Naive thymus-derived CD8-positive, alpha-beta T cell (primary cell): ENCODE measurements around the gene RAD51B. TPM values are rescaled to one million over a fixed set of nuclear protein-coding genes. Genes with fewer than 3 reads are reported as not detected.

Source experiments
- ATAC-seq, 2 donors: fragments of 150-1000 bp; cut with Tn5 transposase in 1 of 2; sonication (Bioruptor Pico), chemical (Tn5 transposase) in 1 of 2; 1 replicate in 1 of 2; 2 replicates in 1 of 2; pipeline ENCODE4 v1.10.0; 2021; ENCODE audit warnings: mild to moderate bottlenecking in 2 of 2, moderate library complexity in 2 of 2
- POLR2A ChIA-PET: fragments of 350-600 bp; sonication (Branson Sonifier 250); formaldehyde crosslinking; loops from one replicate; lab custom pipeline; 2021; ENCODE audit warnings: antibody characterized with exemption; lab: Charles Lee
- DNase-seq, 10 donors: peaks; one replicate each; pipeline versions ENCODE4 v3.0.0 to v3.0.0-alpha.2; 2020 to 2022
- H3K27ac Mint-ChIP-seq, 10 donors: one replicate each; pipeline ENCODE4 v1.8.0; 2020 to 2022; ENCODE audit warnings: mild to moderate bottlenecking in 10 of 10, mixed read lengths in 10 of 10, moderate library complexity in 4 of 10, inconsistent platforms in 1 of 10
- H3K27me3 Mint-ChIP-seq, 5 donors: one replicate each; pipeline ENCODE4 v1.8.0; 2021 to 2022; ENCODE audit warnings: mixed read lengths in 5 of 5
- H3K36me3 Mint-ChIP-seq, 3 donors: one replicate each; pipeline ENCODE4 v1.8.0; 2020 to 2022; ENCODE audit warnings: mixed read lengths in 3 of 3, mild to moderate bottlenecking in 2 of 3, inconsistent platforms in 1 of 3
- H3K4me1 Mint-ChIP-seq, 4 donors: one replicate each; pipeline ENCODE4 v1.8.0; 2021 to 2022; ENCODE audit warnings: mixed read lengths in 4 of 4
- H3K4me3 Mint-ChIP-seq, 10 donors: one replicate each; pipeline ENCODE4 v1.8.0; 2020 to 2022; ENCODE audit warnings: mild to moderate bottlenecking in 10 of 10, mixed read lengths in 10 of 10, moderate library complexity in 6 of 10, inconsistent platforms in 1 of 10
- H3K9me3 Mint-ChIP-seq, 9 donors: one replicate each; pipeline ENCODE4 v1.8.0; 2020 to 2022; ENCODE audit warnings: mixed read lengths in 9 of 9, mild to moderate bottlenecking in 3 of 9, inconsistent platforms in 1 of 9, moderate library complexity in 1 of 9
- polyA plus RNA-seq, 3 donors: library from polyadenylated mRNA; unstranded; fragments of 300-500 nt; fragmentation: Illumina TruSeq; gene quantifications; one replicate each; pipeline ENCODE4 v1.2.3, GENCODE V29; 2021
- total RNA-seq, 8 experiments: library from RNA in 2 of 8; stranded (reverse) in 2 of 8; gene quantifications; one replicate each; pipeline ENCODE4 v1.2.3 and lab custom pipeline; 2021 to 2026

The RAD51B gene
- total and polyA plus RNA-seq, 5 experiments from 2014 or later, result 15.1 to 30.0 (median 26.4) TPM

DNA sequence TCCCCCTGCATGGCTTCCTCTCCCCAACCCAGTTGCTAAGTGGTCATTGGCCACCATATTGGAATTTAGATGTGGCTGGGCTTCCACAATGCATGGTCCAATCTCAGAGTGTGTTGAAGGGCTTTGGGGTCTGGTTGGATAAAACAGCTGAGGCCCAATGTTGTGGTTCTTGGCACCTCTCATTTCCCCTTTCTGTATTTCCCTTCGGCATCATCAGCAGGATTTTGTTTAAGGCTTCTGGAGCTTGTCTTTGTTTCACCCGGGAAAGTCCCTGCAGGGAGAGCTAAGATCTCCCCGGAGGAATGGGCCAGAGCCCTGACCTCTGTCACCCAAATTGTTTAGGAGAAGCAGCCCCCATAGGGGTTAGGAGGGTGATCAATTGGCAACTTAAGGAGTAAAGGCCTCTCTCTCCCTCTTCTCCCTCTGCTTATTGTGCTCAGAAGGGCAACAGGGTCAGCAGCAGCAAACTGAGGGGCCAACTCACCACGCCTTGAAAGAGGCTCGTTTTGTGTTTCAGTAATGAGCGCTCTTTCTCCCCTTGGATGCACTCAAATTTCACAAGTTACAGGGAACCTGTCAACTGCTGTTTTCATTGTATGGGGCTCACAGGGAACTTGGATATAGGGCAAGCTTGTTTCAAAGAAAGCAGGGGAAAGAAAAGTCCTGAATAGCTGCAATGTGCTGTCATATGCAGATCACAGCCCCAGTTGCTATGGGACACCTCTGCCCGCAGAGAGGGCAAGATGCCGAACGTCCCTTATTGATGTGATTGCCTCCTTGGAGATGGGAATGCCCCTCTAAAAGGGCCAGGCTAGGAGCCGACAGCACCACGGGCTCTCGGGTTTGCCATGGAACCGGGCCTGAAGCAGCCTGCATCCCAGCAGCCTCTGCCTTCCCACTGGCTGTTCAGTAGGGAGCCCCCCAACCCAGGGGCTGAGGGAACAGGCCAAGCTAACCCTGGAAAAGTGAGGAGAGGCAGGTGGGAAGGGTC lies 749.6 kb downstream of the RAD51B start:
- H3K4me3 Mint-ChIP-seq, result no peak overlapping the region
- H3K36me3 Mint-ChIP-seq, result peaks cover 0 to 2% (median 0%) of the 10 kb centered on the region in 3 donors
- peaks cover 16 to 36% (median 25%) of the 10 kb centered on the region in 4 donors for H3K4me1 Mint-ChIP-seq
- peak overlapping the region in 1 of 10 donors; percentile 47 for H3K27ac Mint-ChIP-seq
- peaks cover 0 to 2% (median 0%) of the 10 kb centered on the region in 9 donors for H3K9me3 Mint-ChIP-seq
- ATAC-seq, result no peak
- DNase-seq, result no peak
- H3K27me3 Mint-ChIP-seq, result no peaks in the 10 kb centered on the region
- POLR2A ChIA-PET, result no interaction called here

DNA sequence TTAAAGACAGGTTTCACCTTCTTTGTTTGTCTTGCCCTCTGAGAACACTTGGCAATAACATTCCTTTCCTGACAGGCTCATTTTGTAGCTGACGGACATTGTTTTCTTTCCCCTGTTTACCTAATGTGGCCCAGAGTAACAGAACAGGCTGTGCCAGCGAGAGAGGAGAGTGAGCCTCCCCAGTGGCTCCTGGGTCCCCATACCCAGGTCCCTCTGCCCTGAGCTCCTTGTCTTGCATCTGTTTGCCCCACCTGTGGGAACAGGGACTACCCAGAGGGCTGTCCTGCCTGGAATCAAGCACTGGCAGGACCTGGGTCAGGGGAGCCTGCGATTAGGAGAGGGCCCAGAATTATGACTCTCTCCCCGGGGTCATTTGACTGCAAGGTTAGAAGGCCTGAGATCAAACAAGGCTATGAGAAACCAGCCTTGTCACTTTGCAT lies 750.4 kb downstream of the RAD51B start:
- POLR2A ChIA-PET, result interaction anchor here (1.3 kb wide), 1 partner anchor 16 kb away, joined by 3 read pairs; no protein-coding TSS in a partner anchor
- H3K27ac Mint-ChIP-seq, result peak overlapping the region in 1 of 10 donors; percentile 17
- peaks cover 0 to 2% (median 0%) of the 10 kb centered on the region in 3 donors for H3K36me3 Mint-ChIP-seq
- no peak overlapping the region for H3K4me3 Mint-ChIP-seq
- no peak for ATAC-seq
- H3K4me1 Mint-ChIP-seq, result peaks cover 13 to 28% (median 19%) of the 10 kb centered on the region in 4 donors
- H3K27me3 Mint-ChIP-seq, result no peaks in the 10 kb centered on the region
- no peak for DNase-seq
- peaks cover 0 to 2% (median 0%) of the 10 kb centered on the region in 9 donors for H3K9me3 Mint-ChIP-seq

DNA sequence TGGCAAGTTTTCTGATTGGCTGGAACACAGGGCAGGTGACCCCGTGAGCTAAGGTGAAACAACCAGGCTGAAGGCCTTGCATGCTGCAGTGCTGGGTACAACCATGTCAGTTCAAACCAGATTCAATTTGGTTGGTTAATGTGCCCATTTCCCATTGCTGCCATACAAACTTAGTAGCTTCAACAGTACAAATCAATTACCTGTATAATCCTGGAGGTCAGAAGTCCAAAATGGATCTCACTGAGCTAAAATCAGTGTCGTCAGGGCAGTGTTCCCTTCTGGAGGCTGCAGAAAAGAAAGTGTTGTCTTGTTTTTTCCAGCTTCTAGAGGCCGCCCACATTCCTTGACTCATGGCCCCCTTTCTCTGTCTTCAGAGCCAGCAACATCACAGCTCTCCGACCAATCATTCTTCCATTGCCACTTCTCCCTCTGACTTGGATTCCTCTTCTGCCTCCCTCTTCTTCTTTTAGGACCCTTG lies 751.6 kb downstream of the RAD51B start:
- DNase-seq (no peak), ATAC-seq (no peak)
- Mint-ChIP-seq H3K4me1 (peaks cover 11 to 23% (median 12%) of the 10 kb centered on the region in 4 donors), H3K27ac (peak overlapping the region in 3 of 10 donors; percentile 1 to 36 (median 3)), H3K36me3 (peaks cover 0 to 2% (median 0%) of the 10 kb centered on the region in 3 donors), H3K4me3 (no peak overlapping the region), H3K9me3 (peaks cover 0 to 2% (median 0%) of the 10 kb centered on the region in 9 donors), H3K27me3 (no peaks in the 10 kb centered on the region)
- POLR2A ChIA-PET, result interaction anchor here (0.6 to 1.3 kb wide), 2 partner anchors 16 to 17 kb away, joined by 3 read pairs; no protein-coding TSS in a partner anchor

DNA sequence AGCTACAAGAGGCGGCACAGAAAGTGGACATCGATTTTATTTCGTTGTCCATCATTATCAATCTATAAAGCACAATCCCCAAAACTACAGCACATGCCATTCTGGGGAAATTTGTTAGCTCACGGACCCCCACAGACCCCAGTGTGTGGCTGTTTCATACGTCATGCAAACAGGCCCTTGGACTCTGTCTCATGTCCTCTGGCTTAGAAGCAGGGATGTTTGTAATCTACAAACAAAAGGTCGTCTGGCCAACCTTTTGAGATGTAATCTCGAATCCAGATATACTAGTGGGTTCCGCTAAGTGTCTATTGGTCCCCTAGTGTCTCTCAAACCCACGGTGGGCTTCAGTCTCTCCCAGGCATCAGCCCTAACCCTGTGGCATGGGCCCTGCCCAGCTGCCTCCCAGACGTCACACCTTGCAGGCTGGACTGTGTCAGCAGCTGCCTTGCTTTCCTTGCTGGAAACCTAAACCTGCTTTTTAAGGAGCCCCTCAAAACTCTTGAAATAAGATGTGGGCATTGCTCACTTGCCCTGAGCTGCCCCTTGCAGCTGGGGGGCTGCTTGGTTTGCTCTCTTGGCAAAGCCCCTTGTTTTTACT lies 752.4 kb downstream of the RAD51B start:
- Mint-ChIP-seq H3K4me3 (no peak overlapping the region), H3K27me3 (no peaks in the 10 kb centered on the region), H3K27ac (peak overlapping the region in 3 of 10 donors; percentile 9 to 79 (median 42)), H3K9me3 (peaks cover 0 to 2% (median 0%) of the 10 kb centered on the region in 9 donors), H3K4me1 (peaks cover 10 to 24% (median 12%) of the 10 kb centered on the region in 4 donors), H3K36me3 (peaks cover 0 to 2% (median 0%) of the 10 kb centered on the region in 3 donors)
- POLR2A ChIA-PET, result interaction anchor here (0.6 kb wide), 1 partner anchor 15 kb away, joined by 3 read pairs; no protein-coding TSS in a partner anchor
- DNase-seq (no peak), ATAC-seq (no peak)

DNA sequence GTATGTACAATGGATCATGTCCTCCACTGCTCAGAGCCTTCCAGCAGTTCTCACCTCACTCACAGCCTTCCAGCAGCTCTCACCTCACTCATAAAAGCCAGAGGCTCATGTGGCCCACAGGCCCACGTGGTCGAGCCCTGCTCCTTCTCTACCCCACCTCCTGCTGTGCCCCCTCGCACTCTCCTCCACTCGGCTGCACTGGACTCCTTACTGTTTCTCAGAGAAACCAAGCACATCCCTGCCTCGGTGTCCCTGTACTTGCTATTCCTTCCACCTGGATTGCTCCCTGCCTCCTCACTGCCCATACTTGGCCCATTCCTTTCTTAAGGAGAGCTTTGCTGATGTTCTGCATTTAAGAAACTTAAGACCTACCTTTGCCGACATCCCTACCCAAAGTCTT lies 753.5 kb downstream of the RAD51B start:
- POLR2A ChIA-PET, result no interaction called here
- Mint-ChIP-seq H3K9me3 (peaks cover 0 to under 1% (median 0%) of the 10 kb centered on the region in 9 donors), H3K4me1 (peaks cover 10 to 24% (median 12%) of the 10 kb centered on the region in 4 donors), H3K27ac (peak overlapping the region in 4 of 10 donors; percentile 16 to 42 (median 28)), H3K27me3 (no peaks in the 10 kb centered on the region), H3K36me3 (no peaks in the 10 kb centered on the region), H3K4me3 (no peak overlapping the region)
- ATAC-seq (no peak), DNase-seq (no peak)

DNA sequence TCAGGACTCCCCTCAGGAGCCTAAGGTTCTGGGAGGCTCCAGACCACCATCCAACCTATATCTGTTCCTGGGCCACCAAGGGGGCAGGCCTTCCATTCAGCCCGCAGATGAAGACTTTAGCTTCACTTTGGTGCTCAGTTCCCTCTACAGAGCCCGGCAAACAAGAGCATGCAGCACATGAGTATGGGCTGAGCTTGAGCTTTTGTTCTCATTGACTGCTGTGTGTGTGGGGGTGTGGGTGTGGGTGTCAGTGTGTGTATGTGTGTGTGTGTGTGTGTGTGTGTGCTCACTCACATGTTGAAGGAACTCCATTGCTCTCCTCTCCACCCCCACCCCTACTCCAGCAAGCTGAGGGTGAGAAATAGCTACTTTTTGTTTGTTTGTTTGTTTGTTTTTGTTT lies 754.1 kb downstream of the RAD51B start:
- no peaks in the 10 kb centered on the region for H3K9me3 Mint-ChIP-seq
- H3K36me3 Mint-ChIP-seq, result no peaks in the 10 kb centered on the region
- H3K4me3 Mint-ChIP-seq, result no peak overlapping the region
- DNase-seq, result no peak
- peaks cover 10 to 24% (median 11%) of the 10 kb centered on the region in 4 donors for H3K4me1 Mint-ChIP-seq
- POLR2A ChIA-PET, result interaction anchor here (0.6 kb wide), 2 partner anchors 90 to 105 kb away, joined by 3 to 4 read pairs; no protein-coding TSS in a partner anchor
- ATAC-seq, result no peak
- no peaks in the 10 kb centered on the region for H3K27me3 Mint-ChIP-seq
- H3K27ac Mint-ChIP-seq, result peak overlapping the region in 3 of 10 donors; percentile 19 to 42 (median 24)

DNA sequence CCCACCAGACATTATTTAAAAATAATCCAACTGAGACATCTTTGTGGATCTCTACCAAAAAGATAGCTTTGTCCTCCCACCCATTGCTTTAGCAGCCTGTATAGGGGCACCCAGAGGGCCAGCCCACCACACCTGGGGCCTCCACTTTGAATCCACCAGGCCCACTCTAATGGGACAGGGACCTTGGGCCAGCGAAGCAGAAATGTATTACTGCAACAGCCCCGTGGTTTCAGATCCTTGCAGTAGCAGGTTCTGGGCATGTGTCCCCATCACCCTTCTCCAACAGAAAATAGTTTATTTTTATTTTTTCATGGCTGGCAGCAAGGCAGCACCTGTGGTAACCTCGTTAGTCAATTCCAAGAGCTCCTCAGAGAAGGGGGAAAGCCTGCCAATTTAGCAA lies 754.9 kb downstream of the RAD51B start:
- Mint-ChIP-seq H3K27me3 (no peaks in the 10 kb centered on the region), H3K27ac (peak overlapping the region in 1 of 10 donors; percentile 25), H3K9me3 (no peaks in the 10 kb centered on the region), H3K4me1 (peaks cover 10 to 24% (median 10%) of the 10 kb centered on the region in 4 donors), H3K36me3 (no peaks in the 10 kb centered on the region), H3K4me3 (no peak overlapping the region)
- ATAC-seq, result no peak
- POLR2A ChIA-PET, result interaction anchor here (0.6 to 1.1 kb wide), 4 partner anchors 65 to 104 kb away, joined by 3 to 4 read pairs (median 3); no protein-coding TSS in a partner anchor
- DNase-seq, result no peak

DNA sequence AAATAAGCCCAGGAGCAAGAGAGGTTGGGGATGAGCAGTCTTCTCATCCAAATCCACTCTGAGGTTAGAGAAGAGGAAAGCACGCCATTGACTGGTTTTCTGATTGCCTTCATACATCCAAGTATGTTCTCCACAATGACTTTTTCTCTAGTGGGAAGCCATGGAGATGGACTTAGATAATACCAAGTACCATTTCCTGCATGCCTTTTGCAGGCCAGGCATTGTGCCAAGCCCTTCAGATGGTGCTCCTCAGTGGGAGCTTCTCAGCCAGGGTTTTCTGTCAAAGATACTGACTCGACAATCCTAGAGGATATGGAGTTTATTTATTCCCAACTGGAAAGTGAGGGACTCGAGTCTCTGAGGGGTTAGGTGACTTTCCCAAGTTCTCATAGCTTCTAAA lies 755.3 kb downstream of the RAD51B start:
- no peaks in the 10 kb centered on the region for H3K36me3 Mint-ChIP-seq
- no peak overlapping the region for H3K4me3 Mint-ChIP-seq
- no peak for DNase-seq
- H3K9me3 Mint-ChIP-seq, result no peaks in the 10 kb centered on the region
- peaks cover 10 to 24% (median 10%) of the 10 kb centered on the region in 4 donors for H3K4me1 Mint-ChIP-seq
- POLR2A ChIA-PET, result interaction anchor here (0.6 to 1.1 kb wide), 2 partner anchors 65 to 68 kb away, joined by 3 read pairs; no protein-coding TSS in a partner anchor
- H3K27me3 Mint-ChIP-seq, result no peaks in the 10 kb centered on the region
- no peak for ATAC-seq
- H3K27ac Mint-ChIP-seq, result no peak overlapping the region

DNA sequence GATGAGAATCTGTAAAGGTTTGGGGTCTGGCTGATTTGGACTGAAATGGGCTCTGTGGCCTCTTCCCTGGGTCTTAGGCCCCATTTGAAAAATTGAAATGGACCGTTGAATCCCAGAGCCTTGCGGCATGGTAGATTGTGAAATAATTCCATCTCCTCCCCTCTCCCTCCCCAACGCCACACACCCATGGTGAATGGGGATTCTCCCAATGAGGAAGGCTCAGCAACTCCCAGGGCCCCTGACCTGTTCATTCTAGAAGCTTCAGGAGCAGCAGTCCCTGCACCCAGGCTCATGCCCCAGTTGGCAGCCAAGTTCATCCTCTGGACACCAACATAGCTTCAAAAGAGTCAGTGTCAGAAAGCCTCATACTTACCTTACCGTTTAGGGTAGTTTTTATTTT lies 755.8 kb downstream of the RAD51B start:
- Mint-ChIP-seq H3K4me3 (no peak overlapping the region), H3K9me3 (no peaks in the 10 kb centered on the region), H3K27ac (peak overlapping the region in 2 of 10 donors; percentile 67 to 75), H3K4me1 (peaks cover 11 to 26% (median 12%) of the 10 kb centered on the region in 4 donors), H3K36me3 (no peaks in the 10 kb centered on the region), H3K27me3 (no peaks in the 10 kb centered on the region)
- POLR2A ChIA-PET, result interaction anchor here (1.1 kb wide), 1 partner anchor 68 kb away, joined by 3 read pairs; no protein-coding TSS in a partner anchor
- ATAC-seq (no peak), DNase-seq (no peak)

DNA sequence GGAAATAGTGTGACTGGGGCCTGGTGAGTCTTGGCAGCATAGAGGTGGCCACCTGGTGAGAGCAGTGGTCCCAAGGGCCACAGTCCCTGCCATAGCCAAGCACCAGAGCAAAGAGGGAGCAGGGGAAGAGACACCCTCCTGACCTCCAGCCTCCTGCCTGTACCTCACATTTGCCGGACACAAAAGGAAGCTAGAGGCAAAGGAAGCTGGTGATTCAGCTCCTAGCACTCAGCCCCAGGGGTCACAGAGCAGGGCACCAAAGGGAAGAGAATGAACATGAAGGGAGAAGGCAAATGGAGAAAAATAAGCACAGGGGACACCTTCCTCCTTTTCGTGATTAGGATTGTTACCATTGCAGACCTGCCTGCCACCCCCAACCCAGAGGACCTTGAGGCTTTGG lies 756.5 kb downstream of the RAD51B start:
- DNase-seq (no peak), ATAC-seq (no peak)
- Mint-ChIP-seq H3K36me3 (no peaks in the 10 kb centered on the region), H3K9me3 (no peaks in the 10 kb centered on the region), H3K27me3 (no peaks in the 10 kb centered on the region), H3K4me3 (no peak overlapping the region), H3K27ac (no peak overlapping the region), H3K4me1 (peaks cover 9 to 30% (median 13%) of the 10 kb centered on the region in 4 donors)
- POLR2A ChIA-PET, result no interaction called here

DNA sequence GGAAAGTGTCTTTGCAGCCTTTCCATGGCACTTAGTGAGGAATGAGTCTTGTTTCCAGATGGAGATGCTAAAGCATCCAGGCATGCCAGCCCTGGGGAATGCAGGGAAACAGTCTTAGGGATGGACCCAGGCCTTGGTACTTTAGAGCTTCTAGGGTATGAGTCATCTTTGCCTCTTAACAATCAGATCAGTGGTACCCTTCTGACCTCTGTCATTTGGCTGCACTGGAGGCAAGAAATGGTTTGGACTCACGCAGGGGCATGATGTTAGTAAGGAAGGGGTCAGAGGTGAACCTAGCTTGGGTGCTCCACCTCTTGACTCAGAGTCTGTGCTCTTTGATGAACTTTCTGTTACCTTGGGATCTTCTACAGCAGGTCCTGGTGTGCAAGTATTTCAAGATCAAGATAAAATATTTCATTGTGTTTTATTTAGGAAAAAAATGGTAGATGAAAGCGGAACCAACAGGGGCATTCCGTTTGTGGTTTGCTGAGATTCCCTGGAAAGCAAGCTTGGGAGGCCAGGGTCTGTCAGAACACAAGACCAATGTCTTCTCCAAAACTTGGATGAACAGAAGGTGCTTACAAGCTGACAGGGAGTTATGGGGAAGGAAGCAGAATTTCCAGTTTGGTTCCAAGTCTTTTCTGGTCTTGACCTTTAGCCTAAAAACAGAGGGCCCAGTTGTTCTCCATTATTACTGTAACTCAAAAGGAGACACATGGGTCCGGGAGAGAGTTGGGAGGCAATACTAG lies 757.1 kb downstream of the RAD51B start:
- POLR2A ChIA-PET, result no interaction called here
- Mint-ChIP-seq H3K4me3 (no peak overlapping the region), H3K27me3 (no peaks in the 10 kb centered on the region), H3K36me3 (no peaks in the 10 kb centered on the region), H3K9me3 (no peaks in the 10 kb centered on the region), H3K4me1 (peaks cover 9 to 30% (median 13%) of the 10 kb centered on the region in 4 donors), H3K27ac (peak overlapping the region in 1 of 10 donors; percentile 60)
- DNase-seq (no peak), ATAC-seq (no peak)
